Stimulated activated CD4-positive, alpha-beta T cell treated with anti-CD3 and anti-CD28 coated beads, Interleukin-15, amount 100 ng/mL, for 1 hour (primary cell): ENCODE results near the gene AKAP6.
"Not testable (repeated sequence)": the region's sequence is repeated elsewhere in the genome, so short reads cannot be mapped to it uniquely, and the experiment has no call there.

Source experiments
- DNase-seq, 2 donors: peaks; one replicate each; pipeline ENCODE4 v3.0.0-alpha.2; 2020; ENCODE audit warnings: low read depth in 1 of 2, low spot score in 1 of 2

AKAP6 gene

DNA sequence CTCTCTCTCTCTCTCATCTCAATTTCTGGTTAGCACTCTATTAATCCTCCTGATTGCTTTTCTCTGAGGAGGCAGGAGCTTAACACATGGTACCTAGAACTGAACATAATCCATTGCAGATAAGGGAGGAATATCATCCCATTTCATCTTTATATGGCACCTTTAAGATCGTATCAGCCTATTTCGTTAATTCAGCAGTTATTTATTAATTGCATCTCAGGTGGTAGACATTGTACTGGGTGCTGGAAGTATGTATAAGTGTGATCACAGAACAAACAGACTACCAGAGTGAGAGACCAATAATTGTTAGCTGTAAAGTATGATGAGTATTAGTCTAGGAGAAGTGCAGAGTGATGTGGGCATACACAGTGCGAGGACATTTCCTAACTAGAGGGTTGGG, 39.0 kb downstream of the AKAP6 start:
- no peak for DNase-seq

DNA sequence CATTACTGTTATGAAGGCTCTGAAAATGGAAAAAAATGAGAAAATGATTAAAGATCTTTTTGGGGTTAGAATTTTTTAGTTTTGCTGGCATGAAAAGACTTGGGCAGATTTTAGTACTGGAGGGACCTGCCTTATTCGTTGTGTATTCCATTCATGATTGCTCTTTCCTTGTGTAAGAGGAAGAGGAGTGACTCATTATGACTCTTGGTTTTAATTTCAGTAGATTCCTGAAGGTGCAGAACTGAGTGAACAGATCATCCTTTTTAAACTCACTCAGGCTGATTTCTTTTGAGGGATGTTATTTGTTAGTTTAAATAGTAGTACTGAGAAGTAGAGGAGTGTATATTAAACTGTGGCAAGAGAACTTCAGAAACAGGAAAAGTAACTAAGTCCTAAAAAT, 41.6 kb downstream of the AKAP6 start:
- no peak for DNase-seq

DNA sequence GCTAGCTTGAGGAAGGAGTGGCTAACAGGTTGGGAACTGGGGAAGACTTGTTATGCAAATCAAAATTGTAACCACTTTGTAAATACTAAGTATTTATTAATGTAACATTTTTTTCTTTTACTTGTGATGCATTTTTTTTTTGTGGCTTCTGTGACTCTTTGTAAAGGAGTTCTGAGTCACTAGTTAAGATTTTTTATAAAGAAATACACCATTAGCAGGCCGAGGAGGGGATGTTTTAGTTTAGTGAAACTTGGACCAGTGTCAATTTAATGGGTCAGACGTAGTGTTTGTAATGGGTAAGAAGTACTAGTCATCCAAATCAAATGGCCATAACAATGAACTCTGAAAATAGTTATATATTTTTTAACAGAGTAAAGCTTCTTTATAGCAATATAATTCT, 43.1 kb downstream of the AKAP6 start:
- DNase-seq: no peak

DNA sequence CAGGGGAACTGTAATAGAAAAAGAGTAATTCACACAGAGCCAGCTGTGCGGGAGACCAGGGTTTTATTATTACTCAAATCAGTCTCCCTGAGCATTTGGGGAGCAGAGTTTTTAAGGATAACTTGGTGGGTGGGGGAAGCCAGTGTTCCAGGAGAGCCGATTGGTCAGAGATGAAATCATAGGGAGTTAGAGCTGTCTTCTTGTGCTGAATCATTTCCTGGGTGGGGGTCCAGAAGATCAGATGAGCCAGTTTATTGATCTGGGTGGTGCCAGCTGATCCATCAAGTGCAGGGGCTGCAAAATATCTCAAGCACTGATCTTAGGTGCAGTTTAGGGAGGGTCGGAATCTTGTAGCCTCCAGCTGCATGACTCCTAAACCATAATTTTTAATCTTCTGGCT, 44.1 kb downstream of the AKAP6 start:
- not testable (repeated sequence) for DNase-seq

DNA sequence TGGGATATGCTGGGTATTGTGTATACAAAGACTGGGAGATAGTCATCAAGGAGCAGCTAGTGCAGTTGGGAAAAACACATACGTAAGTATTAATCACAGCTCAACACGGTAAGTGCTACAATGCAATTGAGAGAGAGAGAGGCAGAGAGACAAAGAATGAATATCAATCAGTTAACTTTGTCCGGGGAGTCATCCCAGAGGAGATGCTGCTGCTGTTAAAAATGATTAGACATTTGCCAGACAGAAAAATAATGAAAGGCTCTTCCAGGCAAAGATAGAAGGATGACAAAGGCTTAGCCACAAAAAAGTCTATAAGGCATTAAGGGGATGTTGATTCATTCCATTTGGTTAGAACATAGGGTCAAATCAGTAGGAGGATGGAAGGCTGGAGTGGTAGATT, 45.1 kb downstream of the AKAP6 start:
- no peak for DNase-seq

DNA sequence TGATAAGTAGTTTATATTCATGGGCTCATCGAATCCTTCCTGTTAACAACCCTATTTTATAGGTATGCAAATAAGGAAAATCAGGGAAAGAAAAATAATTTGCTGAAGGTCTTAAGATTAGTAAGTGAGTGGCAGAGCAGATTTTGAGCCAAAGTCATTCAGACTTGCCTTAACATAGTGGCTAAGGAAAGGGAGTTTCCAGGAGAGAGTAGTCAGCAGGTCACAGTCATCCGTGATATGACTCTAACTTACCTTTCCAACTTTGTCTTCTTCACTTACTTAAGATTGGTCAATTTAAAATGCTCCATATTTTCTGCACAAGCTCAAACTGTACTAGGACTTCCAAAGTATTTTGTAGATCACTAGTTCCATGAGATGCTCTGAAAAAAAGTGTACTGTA, 46.6 kb downstream of the AKAP6 start:
- no peak for DNase-seq

DNA sequence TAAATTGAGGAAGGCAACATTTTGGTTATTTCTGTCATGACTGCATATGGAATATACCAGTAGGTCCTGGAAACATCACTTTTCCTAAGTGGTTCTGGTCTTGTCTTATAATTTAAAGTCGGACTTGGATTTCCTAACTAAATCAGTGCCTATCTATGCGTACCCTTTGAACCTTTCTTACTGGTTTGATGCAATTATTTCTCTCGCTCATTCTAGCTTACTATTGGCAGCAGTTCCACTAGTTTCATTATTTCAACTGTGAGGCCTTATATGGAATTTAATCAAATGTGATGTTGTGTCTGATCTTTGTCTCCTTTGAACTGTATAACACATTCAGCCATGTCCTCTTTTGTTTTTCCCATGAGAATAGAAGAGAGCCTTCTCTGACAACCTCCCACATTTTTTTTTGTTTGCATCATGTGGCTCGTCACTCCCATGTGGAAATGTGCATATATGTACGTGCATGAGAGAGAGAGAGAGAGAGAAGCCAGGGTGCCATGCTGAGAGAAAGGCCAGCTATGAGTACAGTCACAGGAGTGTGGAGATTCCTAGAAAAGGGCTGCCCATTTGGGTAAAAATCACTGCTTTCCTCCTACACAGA, 48.0 kb downstream of the AKAP6 start:
- no peak for DNase-seq

DNA sequence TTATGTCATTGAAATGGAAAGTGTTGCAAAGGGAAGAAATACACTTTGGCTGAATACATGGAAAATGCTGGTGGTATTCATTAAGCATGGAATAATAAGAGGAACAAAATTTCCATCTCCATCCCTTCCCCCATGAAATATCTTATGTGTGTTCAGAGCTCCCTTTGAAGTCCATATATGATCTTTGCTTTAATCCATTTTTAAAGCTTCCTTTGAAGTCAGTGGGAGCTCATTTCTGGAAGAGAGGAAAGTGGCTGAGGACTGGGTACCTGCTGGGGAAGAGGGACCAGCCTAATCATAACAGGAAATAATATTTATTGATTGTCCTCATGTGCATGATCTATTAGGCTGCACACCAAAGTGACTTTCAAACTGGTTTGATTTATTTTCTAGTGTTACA, 49.2 kb downstream of the AKAP6 start:
- no peak for DNase-seq

DNA sequence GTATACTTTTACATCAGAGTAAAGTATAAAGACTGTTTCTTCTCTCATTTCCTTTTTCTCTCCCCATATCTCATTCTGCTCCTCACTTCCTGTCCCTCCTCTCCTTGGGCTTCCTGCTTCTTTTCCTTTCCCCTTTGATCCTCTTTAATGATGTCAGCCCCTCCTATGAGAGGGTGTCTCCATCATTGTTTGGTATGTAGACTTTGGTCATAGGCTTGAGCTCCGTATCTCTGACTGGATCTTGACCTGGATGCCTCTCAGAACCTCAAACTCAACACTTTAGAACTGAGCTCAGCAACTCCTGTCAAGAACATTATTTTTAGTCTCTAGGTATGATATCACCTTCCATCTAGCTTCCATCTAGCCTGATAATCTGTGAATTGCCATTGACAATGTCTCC, 50.3 kb downstream of the AKAP6 start:
- no peak for DNase-seq

DNA sequence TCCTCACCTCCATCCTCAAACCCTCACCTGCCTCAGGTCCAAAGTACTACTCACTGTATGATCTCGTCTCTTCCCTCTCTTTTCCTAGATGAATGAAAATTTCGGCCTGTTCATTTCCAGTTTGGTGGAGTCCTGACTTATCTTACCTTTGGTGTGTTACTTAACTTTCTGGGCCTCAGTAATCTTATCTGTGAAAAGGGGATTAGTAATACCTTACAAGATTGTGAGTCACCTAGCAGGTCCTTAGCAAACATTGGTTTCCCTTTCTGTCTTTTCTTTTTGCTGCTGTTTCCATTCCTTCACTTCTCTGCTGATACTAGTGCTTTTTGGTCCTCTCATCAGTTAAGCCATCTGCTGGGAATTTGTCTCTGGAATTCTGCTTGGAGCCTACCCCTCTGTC, 52.8 kb downstream of the AKAP6 start:
- no peak for DNase-seq

DNA sequence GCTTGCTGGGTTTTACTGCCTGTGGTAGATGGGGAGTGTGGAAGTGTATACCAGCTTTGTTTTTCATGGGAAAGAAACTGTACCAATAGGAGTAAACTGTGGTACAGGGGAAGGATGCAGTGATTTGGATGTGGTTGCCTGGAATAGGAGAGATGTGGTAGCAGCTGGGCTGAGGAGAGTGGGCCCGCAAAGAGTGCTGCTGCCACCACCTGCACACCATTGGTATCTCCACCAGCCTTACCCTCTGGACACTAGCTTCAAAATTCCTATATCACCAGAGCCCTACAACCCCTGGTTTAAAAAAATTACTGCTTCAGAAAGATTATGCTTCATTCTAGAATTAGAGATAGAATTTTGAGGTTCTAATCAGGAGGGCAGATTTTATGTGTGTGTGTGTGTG, 53.6 kb downstream of the AKAP6 start:
- no peak for DNase-seq

DNA sequence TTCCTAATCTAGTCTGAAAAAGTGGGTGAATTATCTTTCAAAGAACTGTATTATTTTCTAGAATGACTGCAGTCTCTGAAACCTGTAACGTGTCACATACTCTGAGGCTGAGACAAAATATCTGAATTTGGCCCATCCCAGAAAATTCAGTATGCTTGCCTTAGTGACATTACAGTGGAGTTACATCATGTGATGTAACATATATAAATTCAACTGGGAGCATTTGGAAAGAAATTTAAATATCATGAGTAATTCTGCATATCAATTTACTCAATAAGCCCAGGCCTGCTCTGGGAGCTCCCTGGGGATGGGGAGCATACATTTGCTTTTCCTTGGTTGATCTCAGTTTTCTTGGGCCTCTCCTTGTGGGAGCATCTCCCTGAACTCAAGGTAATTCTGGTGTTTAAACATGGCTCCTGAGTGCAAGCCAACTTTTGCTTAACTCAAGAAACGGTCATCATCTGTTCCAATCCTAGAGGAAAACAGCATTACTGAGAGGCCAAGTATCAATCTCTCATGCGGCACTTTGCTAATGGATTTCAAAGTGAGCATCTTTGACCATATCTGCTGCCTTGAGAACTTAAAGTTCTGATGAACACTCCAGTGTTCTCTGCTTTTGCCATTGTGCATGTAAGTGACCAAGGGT, 54.4 kb downstream of the AKAP6 start:
- DNase-seq: no peak

DNA sequence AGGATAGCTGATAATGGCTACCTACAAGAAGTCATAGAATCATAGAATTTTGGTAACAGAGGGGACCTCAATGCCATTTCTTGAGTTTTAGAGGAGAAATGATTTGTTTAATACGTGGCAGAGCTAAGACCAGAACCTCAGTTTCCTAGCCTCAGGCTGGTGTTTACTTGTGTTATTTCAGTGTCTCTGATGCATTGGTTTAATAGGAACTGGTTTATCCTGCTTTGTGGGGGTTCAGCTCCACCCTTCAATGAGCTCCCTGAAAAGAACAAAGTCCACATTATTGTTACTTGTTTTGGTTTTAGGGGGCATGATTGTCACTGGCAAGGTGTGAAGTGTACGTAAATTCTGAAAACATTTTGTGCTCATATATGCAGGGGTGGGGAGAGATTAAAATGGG, 55.4 kb downstream of the AKAP6 start:
- DNase-seq: no peak

DNA sequence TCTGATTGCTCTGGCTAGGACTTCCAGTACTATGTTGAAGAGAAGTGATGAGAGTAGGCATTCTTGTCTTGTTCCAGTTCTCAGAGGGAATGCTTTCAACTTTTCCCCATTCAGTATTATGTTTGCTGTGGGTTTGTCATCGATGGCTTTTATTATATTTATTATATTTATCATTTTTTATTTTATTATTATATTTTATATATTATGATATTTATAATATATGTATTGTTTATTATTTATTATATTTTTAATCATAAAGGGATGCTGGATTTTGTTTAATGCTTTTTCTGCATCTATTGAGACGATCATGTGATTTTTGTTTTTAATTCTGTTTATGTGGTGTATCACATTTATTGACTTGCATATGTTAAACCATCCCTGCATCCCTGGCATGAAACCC, 58.2 kb downstream of the AKAP6 start:
- not testable (repeated sequence) for DNase-seq

DNA sequence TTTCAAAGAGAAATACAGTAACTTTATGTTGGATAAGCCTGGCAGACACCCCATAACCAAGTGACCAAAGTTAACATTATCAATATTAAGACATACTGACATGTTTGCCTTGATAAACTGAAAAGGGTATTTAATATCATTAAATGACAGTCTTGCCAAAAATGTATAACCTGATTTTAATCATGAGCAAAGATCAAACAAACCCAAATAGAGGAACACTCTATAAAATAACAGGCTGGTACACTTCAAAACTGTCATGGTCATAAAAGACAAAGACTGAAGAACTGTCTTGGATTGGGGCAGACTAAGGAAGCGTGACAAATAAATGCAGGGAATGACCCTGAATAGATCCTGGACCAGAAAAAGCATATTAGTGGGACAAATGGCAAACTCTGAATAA, 64.0 kb downstream of the AKAP6 start:
- DNase-seq: no peak

DNA sequence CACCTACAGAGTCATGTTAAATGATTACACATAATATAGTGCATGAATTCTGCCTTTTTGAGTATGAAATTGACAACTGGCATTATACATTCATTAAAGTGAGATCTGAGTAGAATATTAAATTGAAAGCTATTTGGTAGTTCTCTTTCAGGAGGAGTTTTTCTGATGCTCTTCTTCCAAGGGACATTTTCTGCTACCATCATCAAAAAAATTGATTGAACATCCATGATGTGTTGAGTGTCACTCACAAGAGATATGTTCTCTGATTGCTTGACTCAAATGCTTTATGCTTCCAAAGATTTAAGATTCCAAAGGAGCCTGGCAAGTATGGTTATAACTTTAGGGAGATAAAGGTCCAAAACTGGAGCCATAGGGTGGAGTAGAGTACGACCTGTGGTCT, 64.9 kb downstream of the AKAP6 start:
- DNase-seq: no peak

DNA sequence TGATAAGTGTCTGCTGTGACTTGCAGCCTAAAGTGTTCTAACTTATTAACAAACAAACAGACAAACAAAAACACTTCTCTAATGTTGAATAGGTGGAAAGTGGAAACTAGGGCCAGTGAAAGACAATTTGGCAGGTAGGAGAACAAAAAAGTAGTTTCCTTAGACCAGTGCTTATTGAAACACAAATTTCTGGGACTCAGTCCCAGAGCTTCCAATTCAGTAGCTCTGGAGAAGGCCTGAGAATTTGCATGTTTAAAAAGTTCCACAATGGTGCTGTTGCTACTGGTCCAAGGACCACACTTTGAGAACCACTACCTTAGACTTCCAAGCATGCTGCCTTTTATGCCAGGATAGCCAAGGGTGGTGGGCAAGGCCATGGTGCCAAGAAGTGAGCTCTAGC, 67.8 kb downstream of the AKAP6 start:
- DNase-seq: no peak

DNA sequence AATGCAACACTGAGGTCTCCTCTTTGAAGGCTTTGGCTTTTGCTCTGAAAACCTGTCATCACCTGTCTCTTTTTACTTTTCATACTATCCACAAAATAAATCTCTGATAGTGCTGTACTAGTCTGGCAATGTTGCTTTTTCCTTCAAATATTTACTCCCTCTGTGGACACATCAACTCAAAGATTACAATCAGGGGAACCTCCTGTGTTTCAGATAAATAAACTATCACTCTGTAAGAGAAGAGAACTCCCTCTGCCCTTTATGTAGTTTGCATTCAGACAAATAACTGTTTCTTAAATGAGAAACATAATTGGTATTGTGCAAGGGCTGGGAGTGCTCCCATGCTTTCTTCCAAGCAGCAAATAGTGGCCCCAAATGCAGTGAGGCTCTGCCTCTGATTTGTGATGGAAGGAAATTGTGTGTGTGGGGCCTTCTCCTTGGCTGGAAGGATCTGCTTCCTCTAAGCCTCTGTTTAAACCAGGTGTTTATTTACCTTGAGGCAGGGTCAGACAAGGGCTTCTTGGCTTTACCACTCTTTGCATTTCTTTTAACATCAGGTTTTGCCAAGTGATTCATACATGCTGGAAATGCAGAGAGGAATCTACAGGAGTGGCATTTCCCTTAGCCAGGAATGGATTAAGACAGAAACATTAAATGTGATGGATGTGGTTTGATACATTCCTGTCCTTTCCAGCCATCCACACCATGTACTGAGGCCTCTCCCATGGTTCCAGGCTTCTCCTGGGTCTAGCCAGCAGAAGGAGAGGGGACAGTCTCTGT, 69.0 kb downstream of the AKAP6 start:
- DNase-seq: no peak

DNA sequence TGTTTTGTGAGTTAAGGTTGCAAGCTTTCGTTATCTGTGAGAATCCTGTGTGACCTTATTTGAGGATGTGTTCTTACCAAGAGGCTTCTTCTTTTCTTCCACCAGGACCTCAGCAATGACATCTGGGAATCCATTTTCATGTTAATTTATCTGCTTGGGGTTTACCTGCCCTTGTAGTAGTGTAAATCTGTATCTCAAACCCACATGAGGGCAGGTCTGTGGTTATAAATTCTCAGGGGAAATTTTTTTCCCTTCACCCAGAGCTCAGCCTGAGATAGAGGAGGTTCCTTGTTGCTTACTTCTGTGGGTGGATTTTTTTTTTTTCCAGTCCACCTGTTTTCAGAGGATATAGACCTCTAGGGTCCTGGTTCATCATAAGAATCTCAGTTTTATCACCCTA, 70.8 kb downstream of the AKAP6 start:
- no peak for DNase-seq

DNA sequence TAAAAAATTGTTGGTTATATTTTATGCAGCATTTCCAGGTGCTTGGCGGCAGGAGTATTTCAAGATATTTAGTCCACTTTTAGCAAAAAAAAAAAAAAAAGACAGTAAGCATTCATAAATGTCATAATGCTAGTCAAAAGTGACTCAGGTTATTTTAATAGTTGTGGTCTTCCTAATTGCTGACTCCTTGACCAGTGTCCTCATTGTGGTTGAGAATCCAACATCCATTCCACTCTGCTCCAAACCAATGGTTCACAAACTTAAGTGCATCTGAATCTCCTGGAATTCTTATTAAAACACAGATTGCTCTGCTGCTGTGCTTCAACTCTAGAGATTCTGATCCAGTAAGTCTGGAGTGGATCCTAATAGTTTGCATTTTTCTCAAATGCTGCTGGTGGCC, 71.4 kb downstream of the AKAP6 start:
- DNase-seq: no peak

DNA sequence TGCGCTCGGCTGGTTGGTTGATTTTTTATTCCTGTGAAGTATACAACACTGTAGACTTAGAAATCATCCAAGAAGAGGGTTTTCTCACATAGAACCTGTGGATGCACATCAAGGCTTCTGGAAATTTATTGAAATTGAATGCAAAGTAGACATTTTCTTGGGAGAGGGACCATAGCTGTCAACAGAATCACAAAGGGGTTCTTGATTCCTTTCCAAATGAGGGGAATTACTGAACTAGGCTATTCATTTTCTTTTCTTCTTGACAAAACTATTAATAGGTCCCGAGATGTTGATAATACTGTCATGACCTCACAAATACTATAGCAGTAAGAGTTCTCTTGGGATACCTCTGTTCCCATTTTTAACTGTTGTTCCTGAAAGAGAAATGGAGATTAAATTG, 73.9 kb downstream of the AKAP6 start:
- DNase-seq: no peak

DNA sequence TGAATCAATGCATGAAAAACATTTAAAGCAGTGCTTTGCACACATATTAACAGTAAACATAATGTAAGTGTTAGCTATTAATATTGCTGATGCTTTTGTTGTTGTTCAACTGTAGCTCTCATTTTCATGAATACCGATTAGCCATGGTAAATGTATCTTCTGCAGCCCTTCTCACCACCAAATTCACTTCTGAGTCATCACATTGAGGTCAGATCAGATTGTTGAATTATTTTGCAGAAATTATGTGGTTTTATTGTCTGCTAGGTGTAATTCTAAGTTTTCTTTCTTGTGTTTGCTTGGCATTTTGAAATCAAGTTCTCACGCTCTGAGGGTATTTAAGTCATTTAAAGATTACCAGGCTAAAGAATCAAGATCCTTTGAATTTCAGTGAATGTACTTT, 74.6 kb downstream of the AKAP6 start:
- no peak for DNase-seq
